ENCODE data around the gene SEMA3C.

DNA sequence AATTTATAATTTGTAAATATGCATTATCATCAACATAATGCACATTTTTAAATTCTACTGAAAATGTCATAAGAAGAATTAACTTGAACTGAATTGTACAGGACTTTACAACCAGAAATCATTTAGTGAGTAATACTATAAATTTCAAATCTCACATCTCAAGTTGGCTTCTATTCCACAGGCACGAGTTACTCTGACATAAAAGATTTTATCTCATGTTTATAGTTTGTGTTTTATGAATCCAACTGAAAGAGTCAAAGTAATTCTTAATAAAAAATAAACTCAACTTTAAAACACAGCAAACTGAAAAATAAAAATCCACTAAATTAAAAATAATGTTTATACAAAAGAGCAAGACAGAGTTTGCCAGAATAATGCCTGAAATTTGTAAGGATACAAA is 151.2 kb downstream of the SEMA3C start:
- TF ChIP-seq POLR2AphosphoS5 (IDR thresholded peaks at IDR 0.05; ENCODE audit: low read depth, low read length) (no peak), TCF7L2 (IDR thresholded peaks at IDR 0.05; ENCODE audit: low read depth, low read length) (no peak), SIN3A (IDR thresholded peaks at IDR 0.05; ENCODE audit: borderline replicate concordance, insufficient read depth, low read depth, low read length) (no peak)
- TF ChIP-seq, protein P1, sequence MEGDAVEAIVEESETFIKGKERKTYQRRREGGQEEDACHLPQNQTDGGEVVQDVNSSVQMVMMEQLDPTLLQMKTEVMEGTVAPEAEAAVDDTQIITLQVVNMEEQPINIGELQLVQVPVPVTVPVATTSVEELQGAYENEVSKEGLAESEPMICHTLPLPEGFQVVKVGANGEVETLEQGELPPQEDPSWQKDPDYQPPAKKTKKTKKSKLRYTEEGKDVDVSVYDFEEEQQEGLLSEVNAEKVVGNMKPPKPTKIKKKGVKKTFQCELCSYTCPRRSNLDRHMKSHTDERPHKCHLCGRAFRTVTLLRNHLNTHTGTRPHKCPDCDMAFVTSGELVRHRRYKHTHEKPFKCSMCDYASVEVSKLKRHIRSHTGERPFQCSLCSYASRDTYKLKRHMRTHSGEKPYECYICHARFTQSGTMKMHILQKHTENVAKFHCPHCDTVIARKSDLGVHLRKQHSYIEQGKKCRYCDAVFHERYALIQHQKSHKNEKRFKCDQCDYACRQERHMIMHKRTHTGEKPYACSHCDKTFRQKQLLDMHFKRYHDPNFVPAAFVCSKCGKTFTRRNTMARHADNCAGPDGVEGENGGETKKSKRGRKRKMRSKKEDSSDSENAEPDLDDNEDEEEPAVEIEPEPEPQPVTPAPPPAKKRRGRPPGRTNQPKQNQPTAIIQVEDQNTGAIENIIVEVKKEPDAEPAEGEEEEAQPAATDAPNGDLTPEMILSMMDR (IDR thresholded peaks at IDR 0.05), result no peak
- TF ChIP-seq, protein P2, sequence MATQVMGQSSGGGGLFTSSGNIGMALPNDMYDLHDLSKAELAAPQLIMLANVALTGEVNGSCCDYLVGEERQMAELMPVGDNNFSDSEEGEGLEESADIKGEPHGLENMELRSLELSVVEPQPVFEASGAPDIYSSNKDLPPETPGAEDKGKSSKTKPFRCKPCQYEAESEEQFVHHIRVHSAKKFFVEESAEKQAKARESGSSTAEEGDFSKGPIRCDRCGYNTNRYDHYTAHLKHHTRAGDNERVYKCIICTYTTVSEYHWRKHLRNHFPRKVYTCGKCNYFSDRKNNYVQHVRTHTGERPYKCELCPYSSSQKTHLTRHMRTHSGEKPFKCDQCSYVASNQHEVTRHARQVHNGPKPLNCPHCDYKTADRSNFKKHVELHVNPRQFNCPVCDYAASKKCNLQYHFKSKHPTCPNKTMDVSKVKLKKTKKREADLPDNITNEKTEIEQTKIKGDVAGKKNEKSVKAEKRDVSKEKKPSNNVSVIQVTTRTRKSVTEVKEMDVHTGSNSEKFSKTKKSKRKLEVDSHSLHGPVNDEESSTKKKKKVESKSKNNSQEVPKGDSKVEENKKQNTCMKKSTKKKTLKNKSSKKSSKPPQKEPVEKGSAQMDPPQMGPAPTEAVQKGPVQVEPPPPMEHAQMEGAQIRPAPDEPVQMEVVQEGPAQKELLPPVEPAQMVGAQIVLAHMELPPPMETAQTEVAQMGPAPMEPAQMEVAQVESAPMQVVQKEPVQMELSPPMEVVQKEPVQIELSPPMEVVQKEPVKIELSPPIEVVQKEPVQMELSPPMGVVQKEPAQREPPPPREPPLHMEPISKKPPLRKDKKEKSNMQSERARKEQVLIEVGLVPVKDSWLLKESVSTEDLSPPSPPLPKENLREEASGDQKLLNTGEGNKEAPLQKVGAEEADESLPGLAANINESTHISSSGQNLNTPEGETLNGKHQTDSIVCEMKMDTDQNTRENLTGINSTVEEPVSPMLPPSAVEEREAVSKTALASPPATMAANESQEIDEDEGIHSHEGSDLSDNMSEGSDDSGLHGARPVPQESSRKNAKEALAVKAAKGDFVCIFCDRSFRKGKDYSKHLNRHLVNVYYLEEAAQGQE (IDR thresholded peaks at IDR 0.05; ENCODE audit: insufficient read depth in 1 of 2, low read depth in 2 of 2, low read length in 1 of 2), result no peak

Data from Panc1 (cell line).